ENCODE measurements around the gene GOLPH3L. TPM values are rescaled to one million over a fixed set of nuclear protein-coding genes. Genes with fewer than 3 reads are reported as not detected.
"Not testable (repeated sequence)": the region's sequence is repeated elsewhere in the genome, so short reads cannot be mapped to it uniquely, and the experiment has no call there.

The GOLPH3L gene
- total RNA-seq, result 10 to 100 TPM; 11.2 to 11.9 (median 11.5) TPM

- Mint-ChIP-seq H3K9me3 (no peaks in the 10 kb centered on the region), H3K36me3 (ENCODE audit: insufficient read depth) (peaks cover 12% of the 10 kb centered on the region), H3K27me3 (ENCODE audit: low read depth) (peaks cover 3% of the 10 kb centered on the region), H3K4me1 (ENCODE audit: low read depth) (peaks cover 29% of the 10 kb centered on the region), H3K4me3 (peak within 1 kb of the TSS; percentile 96)
- ATAC-seq, result peak; percentile 100
- peak; percentile 80 for DNase-seq
Observed at GRCh38 chr1:150696995-150697927, at the start of gene GOLPH3L. Gene GOLPH3L, minus strand, starts transcription at chr1:150697154. Its CDS starts 2,316 bp downstream, at chr1:150694838.

DNA sequence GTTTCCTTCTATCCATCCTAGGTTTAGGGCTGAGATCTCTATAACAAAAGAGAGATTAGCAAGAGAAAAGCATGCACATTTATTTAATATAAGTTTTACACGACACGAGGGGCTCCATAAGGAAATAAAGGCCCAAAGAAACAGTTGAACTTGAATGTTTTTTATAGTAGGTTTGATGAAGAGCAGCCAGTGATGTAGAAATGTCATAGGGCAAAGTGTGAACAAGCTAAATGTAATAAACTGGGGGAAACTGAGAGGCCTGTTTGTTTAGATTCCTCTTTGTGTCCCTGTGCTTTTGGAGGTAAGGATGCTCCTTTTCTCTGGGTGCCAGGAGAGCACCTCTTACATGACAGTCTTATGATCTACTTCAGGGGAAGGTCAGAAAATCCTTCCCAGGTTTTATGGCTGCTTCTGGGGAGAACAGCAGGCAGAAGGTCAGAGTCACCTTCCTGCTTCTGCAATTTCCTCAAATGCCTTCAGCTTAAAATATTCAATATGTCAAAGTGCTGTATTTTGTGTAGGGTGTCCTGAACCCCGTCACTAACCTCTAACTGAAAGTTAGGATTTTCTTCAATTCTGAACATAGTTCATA lies 33.3 kb upstream of the GOLPH3L start:
- no peak overlapping the region for H3K4me3 Mint-ChIP-seq
- H3K4me1 Mint-ChIP-seq (ENCODE audit: low read depth), result no peaks in the 10 kb centered on the region
- H3K27me3 Mint-ChIP-seq (ENCODE audit: low read depth), result no peaks in the 10 kb centered on the region
- H3K9me3 Mint-ChIP-seq, result no peaks in the 10 kb centered on the region
- peaks cover 15% of the 10 kb centered on the region for H3K36me3 Mint-ChIP-seq (ENCODE audit: insufficient read depth)
- ATAC-seq, result no peak
- DNase-seq, result no peak

DNA sequence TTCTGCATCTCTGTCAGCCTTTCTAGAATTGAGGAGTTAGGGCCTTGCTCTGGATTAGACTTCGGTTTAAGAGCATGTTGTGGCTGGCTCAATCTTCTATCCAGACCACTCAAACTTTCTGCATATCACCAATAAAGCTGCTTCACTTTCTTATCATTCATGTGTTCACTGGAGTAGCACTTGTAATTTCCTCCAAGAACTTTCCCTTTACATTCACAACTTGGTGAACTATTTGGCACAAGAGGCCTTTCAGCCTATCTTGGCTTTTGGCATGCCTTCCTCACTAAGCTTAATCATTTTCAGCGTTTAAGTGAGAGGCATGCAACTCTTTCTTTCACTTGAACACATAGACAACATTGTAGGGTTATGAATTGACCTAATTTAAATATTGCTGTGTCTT lies 27.4 kb upstream of the GOLPH3L start:
- Mint-ChIP-seq H3K27me3 (ENCODE audit: low read depth) (no peaks in the 10 kb centered on the region), H3K4me1 (ENCODE audit: low read depth) (no peaks in the 10 kb centered on the region), H3K36me3 (ENCODE audit: insufficient read depth) (no peaks in the 10 kb centered on the region), H3K9me3 (no peaks in the 10 kb centered on the region), H3K4me3 (no peak overlapping the region)
- ATAC-seq, result no peak
- no peak for DNase-seq

GRCh38 chr1:150720703-150721102 lies 23.7 kb upstream of the GOLPH3L start, which contains the start of gene HORMAD1:
Gene HORMAD1, minus strand, starts transcription at chr1:150720895. Its CDS starts 1,390 bp downstream, at chr1:150719505.
- H3K4me3 Mint-ChIP-seq, result no peak within 1 kb of the TSS
- H3K36me3 Mint-ChIP-seq (ENCODE audit: insufficient read depth), result no peaks in the 10 kb centered on the region
- ATAC-seq (no peak), DNase-seq (no peak)
- no peaks in the 10 kb centered on the region for H3K9me3 Mint-ChIP-seq
- H3K27me3 Mint-ChIP-seq (ENCODE audit: low read depth), result no peaks in the 10 kb centered on the region
- no peaks in the 10 kb centered on the region for H3K4me1 Mint-ChIP-seq (ENCODE audit: low read depth)

GRCh38 chr1:150720098-150720497 lies 23.1 kb upstream of the GOLPH3L start:
- H3K27me3 Mint-ChIP-seq (ENCODE audit: low read depth), result no peaks in the 10 kb centered on the region
- no peak overlapping the region for H3K4me3 Mint-ChIP-seq
- no peaks in the 10 kb centered on the region for H3K36me3 Mint-ChIP-seq (ENCODE audit: insufficient read depth)
- no peak for DNase-seq
- ATAC-seq, result no peak
- H3K9me3 Mint-ChIP-seq, result no peaks in the 10 kb centered on the region
- no peaks in the 10 kb centered on the region for H3K4me1 Mint-ChIP-seq (ENCODE audit: low read depth)

- ATAC-seq, result no peak
- no peaks in the 10 kb centered on the region for H3K36me3 Mint-ChIP-seq (ENCODE audit: insufficient read depth)
Observed at GRCh38 chr1:150718225-150718891, 21.4 kb upstream of the GOLPH3L start.

GRCh38 chr1:150709031-150709430 lies 12.1 kb upstream of the GOLPH3L start:
- not testable (repeated sequence) for H3K4me3 Mint-ChIP-seq; H3K36me3 Mint-ChIP-seq (ENCODE audit: insufficient read depth); H3K4me1 Mint-ChIP-seq (ENCODE audit: low read depth); ATAC-seq; H3K27me3 Mint-ChIP-seq (ENCODE audit: low read depth); H3K9me3 Mint-ChIP-seq; DNase-seq

More at GRCh38 chr1:150718225-150718891, 21.4 kb upstream of the GOLPH3L start:
- no peaks in the 10 kb centered on the region for H3K4me1 Mint-ChIP-seq (ENCODE audit: low read depth)
- no peak for DNase-seq
- no peak overlapping the region for H3K4me3 Mint-ChIP-seq
- H3K27me3 Mint-ChIP-seq (ENCODE audit: low read depth), result no peaks in the 10 kb centered on the region
- H3K9me3 Mint-ChIP-seq, result no peaks in the 10 kb centered on the region

DNA sequence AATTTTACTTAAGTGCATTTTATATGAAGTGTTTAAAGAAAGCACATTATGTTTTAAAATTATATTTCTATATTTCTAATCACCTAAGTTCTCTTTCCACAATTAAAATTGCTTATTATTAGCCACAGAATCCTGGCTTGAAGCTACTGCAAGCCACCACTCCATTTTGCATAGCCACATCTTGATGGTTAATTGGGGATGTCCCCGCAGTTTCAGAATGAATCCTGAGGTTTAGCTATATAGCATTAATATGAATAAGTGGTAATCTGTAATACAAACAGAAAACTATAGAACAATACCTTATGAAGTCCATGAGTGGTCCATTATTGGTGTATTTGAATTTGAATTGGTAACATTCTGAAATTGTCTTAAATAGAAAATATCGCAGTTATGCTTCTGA lies 11.6 kb upstream of the GOLPH3L start:
- Mint-ChIP-seq H3K4me1 (ENCODE audit: low read depth) (peaks cover 1% of the 10 kb centered on the region), H3K4me3 (no peak overlapping the region), H3K36me3 (ENCODE audit: insufficient read depth) (no peaks in the 10 kb centered on the region), H3K27me3 (ENCODE audit: low read depth) (no peaks in the 10 kb centered on the region), H3K9me3 (no peaks in the 10 kb centered on the region)
- DNase-seq (no peak), ATAC-seq (peak; percentile 48 to 82)

DNA sequence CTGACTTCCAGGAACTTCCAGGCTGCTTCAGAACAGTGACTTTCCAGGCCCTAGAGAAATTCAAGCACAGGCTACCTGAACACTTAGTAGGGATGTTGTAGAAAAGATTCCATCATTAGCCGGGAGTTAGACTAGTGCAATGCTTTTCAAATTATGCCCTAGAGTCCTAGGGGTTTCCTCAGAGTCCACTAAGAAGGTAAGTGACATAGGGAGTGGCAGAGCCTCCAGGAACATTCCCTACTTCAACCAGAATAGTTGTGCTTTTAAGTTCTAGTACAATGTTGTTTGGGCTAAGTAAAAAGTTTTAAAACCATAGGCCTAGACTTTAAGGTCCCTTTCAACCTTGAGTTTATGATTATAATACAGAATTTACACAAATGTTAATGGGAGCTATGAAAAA lies 9.1 kb upstream of the GOLPH3L start:
- ATAC-seq, result no peak
- no peaks in the 10 kb centered on the region for H3K9me3 Mint-ChIP-seq
- H3K4me1 Mint-ChIP-seq (ENCODE audit: low read depth), result peaks cover 1% of the 10 kb centered on the region
- DNase-seq, result no peak
- no peaks in the 10 kb centered on the region for H3K27me3 Mint-ChIP-seq (ENCODE audit: low read depth)
- H3K36me3 Mint-ChIP-seq (ENCODE audit: insufficient read depth), result no peaks in the 10 kb centered on the region
- no peak overlapping the region for H3K4me3 Mint-ChIP-seq

- DNase-seq (no peak), ATAC-seq (no peak)
- Mint-ChIP-seq H3K36me3 (ENCODE audit: insufficient read depth) (no peaks in the 10 kb centered on the region), H3K9me3 (no peaks in the 10 kb centered on the region), H3K27me3 (ENCODE audit: low read depth) (peaks cover 3% of the 10 kb centered on the region), H3K4me3 (no peak overlapping the region), H3K4me1 (ENCODE audit: low read depth) (no peaks in the 10 kb centered on the region)
Observed at GRCh38 chr1:150703427-150703826, 6.5 kb upstream of the GOLPH3L start.

GRCh38 chr1:150696590-150696989 lies 364 bp downstream of the GOLPH3L start:
- H3K9me3 Mint-ChIP-seq, result no peaks in the 10 kb centered on the region
- peaks cover 30% of the 10 kb centered on the region for H3K4me1 Mint-ChIP-seq (ENCODE audit: low read depth)
- no peak for ATAC-seq
- H3K4me3 Mint-ChIP-seq, result peak overlapping the region; percentile 96
- no peak for DNase-seq
- H3K27me3 Mint-ChIP-seq (ENCODE audit: low read depth), result peaks cover 3% of the 10 kb centered on the region
- H3K36me3 Mint-ChIP-seq (ENCODE audit: insufficient read depth), result peaks cover 12% of the 10 kb centered on the region

- no peak for DNase-seq
- ATAC-seq, result no peak
- H3K9me3 Mint-ChIP-seq, result no peaks in the 10 kb centered on the region
- H3K27me3 Mint-ChIP-seq (ENCODE audit: low read depth), result peaks cover 3% of the 10 kb centered on the region
- H3K4me3 Mint-ChIP-seq, result peak overlapping the region; percentile 96
- peaks cover 15% of the 10 kb centered on the region for H3K36me3 Mint-ChIP-seq (ENCODE audit: insufficient read depth)
- peaks cover 32% of the 10 kb centered on the region for H3K4me1 Mint-ChIP-seq (ENCODE audit: low read depth)
Observed at GRCh38 chr1:150696162-150696561, 792 bp downstream of the GOLPH3L start.

GRCh38 chr1:150695561-150695960 lies 1.4 kb downstream of the GOLPH3L start:
- no peak for ATAC-seq
- peak overlapping the region; percentile 40 for H3K4me3 Mint-ChIP-seq

GRCh38 chr1:150692720-150693119 lies 4.2 kb downstream of the GOLPH3L start:
- DNase-seq, result no peak
- H3K4me1 Mint-ChIP-seq (ENCODE audit: low read depth), result peaks cover 35% of the 10 kb centered on the region
- no peaks in the 10 kb centered on the region for H3K9me3 Mint-ChIP-seq
- H3K4me3 Mint-ChIP-seq, result no peak overlapping the region
- no peak for ATAC-seq
- peaks cover 19% of the 10 kb centered on the region for H3K36me3 Mint-ChIP-seq (ENCODE audit: insufficient read depth)
- H3K27me3 Mint-ChIP-seq (ENCODE audit: low read depth), result no peaks in the 10 kb centered on the region

More at GRCh38 chr1:150695561-150695960, 1.4 kb downstream of the GOLPH3L start:
- Mint-ChIP-seq H3K36me3 (ENCODE audit: insufficient read depth) (peaks cover 15% of the 10 kb centered on the region), H3K9me3 (no peaks in the 10 kb centered on the region), H3K4me1 (ENCODE audit: low read depth) (peaks cover 34% of the 10 kb centered on the region), H3K27me3 (ENCODE audit: low read depth) (peaks cover 2% of the 10 kb centered on the region)
- DNase-seq, result no peak

All from activated T-cell treated with anti-CD3 and anti-CD28 coated beads, Interleukin-2, amount 50 U/mL, for 4 hours (primary cell).